ENCODE data around the gene MLPH.
"Not testable (repeated sequence)": the region's sequence is repeated elsewhere in the genome, so short reads cannot be mapped to it uniquely, and the experiment has no call there.

MLPH gene

GRCh38 chr2:237583385-237584295 lies 96.6 kb downstream of the MLPH start:
- no peak for DNase-seq (ENCODE audit: low spot score)

DNA sequence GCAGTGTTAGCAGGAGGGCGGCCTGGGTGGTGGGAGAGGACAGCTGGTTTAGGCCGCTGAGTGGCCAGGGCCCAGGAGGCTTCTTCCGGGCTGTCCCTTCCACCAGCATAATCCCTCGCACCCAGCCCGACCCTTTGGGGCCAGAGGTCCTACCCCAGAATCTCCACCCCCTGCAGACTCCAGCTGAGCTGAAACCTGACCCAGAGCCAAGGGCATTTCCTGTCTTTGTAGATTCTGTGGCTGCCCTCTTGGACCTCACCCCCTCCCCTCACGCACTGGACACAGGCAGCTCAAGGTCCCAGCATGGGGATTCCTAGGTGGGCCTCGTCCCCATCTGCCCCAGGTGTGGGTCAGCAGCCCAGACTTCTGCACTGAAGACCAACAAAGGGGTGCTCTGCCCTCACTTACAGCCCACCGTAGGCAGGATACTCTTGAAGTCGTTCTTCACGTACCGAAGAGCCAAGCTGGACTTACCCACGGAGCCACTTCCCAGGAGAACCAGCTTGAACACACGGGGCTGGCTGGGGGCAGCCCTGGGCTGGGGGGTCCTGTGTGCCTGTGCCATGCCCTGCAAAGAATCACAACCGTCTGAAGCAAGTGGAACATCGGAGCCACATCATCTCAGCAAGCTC lies 98.7 kb downstream of the MLPH start:
- no peak for DNase-seq (ENCODE audit: low spot score)

GRCh38 chr2:237588044-237588696 lies 101.1 kb downstream of the MLPH start:
- no peak for DNase-seq (ENCODE audit: low spot score)

GRCh38 chr2:237590272-237591140 lies 103.5 kb downstream of the MLPH start, which contains the start of gene RAB17:
TSS of gene RAB17 (minus strand) at chr2:237590734. CDS start at chr2:237586154, 4,580 bp downstream.
- DNase-seq (ENCODE audit: low spot score) = no peak

GRCh38 chr2:237591141-237591881 lies 104.3 kb downstream of the MLPH start:
- no peak for DNase-seq (ENCODE audit: low spot score)

DNA sequence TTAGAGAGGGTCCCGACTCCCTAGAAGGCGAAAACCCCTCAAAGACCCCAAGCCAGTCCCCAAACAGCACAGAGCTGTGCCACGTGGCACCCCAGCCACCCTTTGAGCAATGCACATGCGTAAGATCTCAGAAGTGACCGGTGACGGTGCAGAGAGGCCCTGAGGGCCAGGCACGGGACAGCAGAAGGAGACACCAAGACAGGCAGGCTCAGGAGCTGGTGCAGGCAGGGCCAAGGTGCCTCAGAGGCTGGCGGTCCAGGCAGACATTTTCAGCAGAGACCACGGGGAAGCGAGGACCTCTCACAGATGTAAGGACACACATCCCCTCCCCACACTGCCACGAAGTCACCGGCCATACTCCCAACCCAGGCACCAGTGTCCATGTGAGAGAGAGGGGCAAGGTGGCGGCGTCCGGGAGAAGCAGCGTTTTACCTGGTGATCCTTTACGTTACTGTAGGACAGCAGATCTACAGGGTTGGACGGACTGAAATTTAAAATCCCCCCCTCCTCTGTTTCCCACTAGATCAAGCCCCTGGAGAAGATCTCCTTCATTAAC lies 105.5 kb downstream of the MLPH start:
- no peak for DNase-seq (ENCODE audit: low spot score)

- no peak for DNase-seq (ENCODE audit: low spot score)
These were observed 106.0 kb downstream of the MLPH start for GRCh38 chr2:237593036-237593435.

DNA sequence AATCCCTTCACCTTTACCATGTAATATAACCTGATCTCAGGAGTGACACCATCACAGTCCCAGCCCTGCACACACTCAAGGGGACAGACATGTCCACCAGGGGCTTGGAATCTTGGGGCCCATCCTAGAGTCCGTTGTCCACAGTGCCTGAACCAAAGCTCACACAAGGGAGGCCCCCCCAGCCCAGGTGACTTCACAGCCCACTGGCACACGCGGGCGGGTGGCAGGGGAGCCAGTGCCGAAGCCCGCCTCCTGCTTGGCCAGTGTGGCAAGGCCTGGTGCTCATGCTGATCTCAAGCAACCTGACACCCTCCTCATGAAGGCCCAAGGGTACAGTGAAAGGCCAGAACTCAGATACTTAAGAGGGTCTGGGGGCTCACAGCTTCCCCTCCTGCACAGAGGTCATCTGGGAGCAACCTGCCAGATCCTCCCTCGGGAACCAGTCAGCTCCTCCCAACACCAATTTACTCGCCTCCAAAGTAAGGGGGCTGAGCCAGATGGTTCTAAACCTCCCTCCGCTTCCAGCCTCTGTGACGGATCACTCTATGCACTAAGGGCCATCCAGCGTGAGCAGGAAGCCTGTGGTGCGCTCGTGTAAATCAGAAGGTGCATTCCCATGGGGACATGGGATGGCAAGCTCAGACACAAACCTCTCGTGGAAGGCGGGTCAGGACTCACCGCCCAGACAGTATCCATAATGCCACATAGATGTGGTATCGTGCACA lies 106.7 kb downstream of the MLPH start:
- DNase-seq (ENCODE audit: low spot score) = no peak

DNA sequence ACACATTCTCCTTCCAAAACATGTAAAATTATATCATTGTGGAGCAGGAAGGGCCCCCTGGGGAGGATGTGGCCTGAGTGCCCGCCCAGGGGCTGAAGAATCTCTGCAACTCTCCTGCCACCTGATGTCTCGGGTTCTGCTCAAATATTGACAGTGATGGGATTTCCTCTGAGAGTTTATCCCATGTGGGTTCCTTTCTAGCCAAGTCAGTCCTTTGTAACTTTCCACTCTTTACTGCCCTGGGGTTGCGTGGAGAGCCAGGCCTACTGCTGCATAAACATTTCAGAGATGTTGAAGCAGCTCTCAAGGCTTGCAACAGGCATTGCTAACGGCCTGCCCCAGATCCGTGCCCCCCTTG lies 107.4 kb downstream of the MLPH start:
- no peak for DNase-seq (ENCODE audit: low spot score)

GRCh38 chr2:237595829-237596519 lies 108.9 kb downstream of the MLPH start:
- not testable (repeated sequence) for DNase-seq (ENCODE audit: low spot score)

DNA sequence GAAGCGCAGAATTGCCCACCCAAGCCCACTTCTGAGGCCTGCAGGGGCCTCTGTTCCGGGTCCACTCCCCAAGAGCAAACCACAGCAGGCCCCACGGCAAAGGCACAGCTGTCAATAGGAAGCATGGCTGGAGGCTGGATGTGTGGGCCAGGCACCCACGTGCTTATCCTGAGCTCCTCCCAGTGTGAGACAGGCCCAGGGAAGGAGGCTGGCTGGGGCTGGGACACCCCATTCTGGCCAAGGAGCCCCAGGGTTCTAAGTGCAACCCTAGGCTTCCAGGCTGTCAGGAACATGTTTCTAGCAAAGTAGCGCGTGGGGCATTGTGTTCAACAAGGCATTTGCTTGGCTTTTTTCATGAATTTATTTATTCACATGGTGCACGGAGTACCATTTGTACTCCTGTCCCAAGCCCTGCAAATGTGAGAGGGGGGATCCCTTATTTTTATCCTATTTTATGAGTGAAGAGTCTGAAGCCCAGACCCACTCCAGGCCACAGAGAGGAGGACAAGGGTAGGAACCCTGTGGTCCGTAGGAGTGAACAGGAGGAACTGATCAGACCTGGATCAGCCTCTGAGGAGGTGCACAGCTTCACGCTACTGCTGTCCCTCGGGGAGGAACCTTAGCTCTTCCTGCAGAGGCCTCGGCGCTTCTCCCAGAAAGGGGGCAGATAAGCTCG lies 109.6 kb downstream of the MLPH start:
- DNase-seq (ENCODE audit: low spot score) = no peak

GRCh38 chr2:237597196-237598145 lies 110.4 kb downstream of the MLPH start:
- no peak for DNase-seq (ENCODE audit: low spot score)

GRCh38 chr2:237598468-237599208 lies 111.6 kb downstream of the MLPH start:
- DNase-seq (ENCODE audit: low spot score) = no peak

- no peak for DNase-seq (ENCODE audit: low spot score)
These were observed 112.5 kb downstream of the MLPH start for GRCh38 chr2:237599465-237600110.

DNA sequence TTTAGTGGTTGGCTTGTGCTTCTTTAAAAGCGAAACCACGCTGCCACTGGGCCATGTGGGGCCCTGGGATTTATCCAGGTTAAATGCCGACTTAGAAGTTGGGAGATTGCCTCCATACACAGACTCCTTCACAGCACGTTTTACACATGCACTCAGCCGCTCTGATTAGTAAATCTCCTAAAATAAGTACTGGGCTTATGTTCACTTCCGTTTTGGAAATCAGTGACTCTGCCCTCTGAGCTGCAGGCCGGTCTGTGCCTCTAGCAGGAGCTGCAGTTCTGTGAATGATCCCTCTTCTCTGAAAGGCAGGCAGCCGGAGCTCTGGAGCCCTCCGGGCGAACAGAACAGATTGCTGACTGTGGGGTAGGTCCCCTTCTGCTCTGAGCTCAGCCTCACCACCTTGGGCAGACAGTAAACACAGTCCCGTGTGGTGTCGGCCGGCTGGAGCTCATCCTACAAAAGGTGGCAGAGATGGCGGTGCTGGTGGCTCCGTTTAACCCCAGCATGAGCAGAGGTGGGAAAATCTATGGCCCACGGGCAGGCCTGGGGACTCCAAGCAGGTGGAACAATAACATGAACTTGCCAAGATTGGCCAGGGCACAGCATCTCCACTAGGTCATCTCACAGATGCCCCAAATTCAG lies 113.3 kb downstream of the MLPH start:
- no peak for DNase-seq (ENCODE audit: low spot score)

All from germinal center (tissue), 1 donor.